HEK293 (cell line): ENCODE data around the gene GPR18.

Experiments
- BCL11A ChIP-seq: fragments of 450-650 bp; formaldehyde crosslinking; IDR thresholded peaks from 2 replicates; pipeline ENCODE4 v1.5.1; 2016; ENCODE audit warnings: low read depth, missing biosample characterization, missing genetic modification characterization
- GLI4 ChIP-seq: fragments of 450-650 bp; formaldehyde crosslinking; IDR thresholded peaks from 2 replicates; pipeline ENCODE4 v1.5.1; 2016; ENCODE audit warnings: missing biosample characterization, missing genetic modification characterization
- KLF7 ChIP-seq: fragments of 450-650 bp; formaldehyde crosslinking; IDR thresholded peaks from 2 replicates; pipeline ENCODE4 v1.5.1; 2016; ENCODE audit warnings: missing biosample characterization, missing genetic modification characterization, borderline replicate concordance
- ZBTB48 ChIP-seq: fragments of 450-650 bp; formaldehyde crosslinking; IDR thresholded peaks from 2 replicates; pipeline ENCODE4 v1.5.1; 2016; ENCODE audit warnings: missing biosample characterization, missing genetic modification characterization
- ZNF138 ChIP-seq: fragments of 450-650 bp; formaldehyde crosslinking; IDR thresholded peaks from 2 replicates; pipeline ENCODE4 v1.5.1; 2016; ENCODE audit warnings: missing biosample characterization, missing genetic modification characterization, borderline replicate concordance
- ZNF549 ChIP-seq: fragments of 450-650 bp; IDR thresholded peaks from 2 replicates; pipeline ENCODE4 v1.5.1; 2018; ENCODE audit warnings: missing biosample characterization, missing genetic modification characterization, mild to moderate bottlenecking, inconsistent platforms, moderate library complexity
- ZXDB ChIP-seq: fragments of 450-650 bp; formaldehyde crosslinking; IDR thresholded peaks from 2 replicates; pipeline ENCODE4 v1.5.1; 2016; ENCODE audit warnings: missing biosample characterization, missing genetic modification characterization
- TF ChIP-seq, protein P1 (sequence below): fragments of 450-650 bp; formaldehyde crosslinking; IDR thresholded peaks from 2 replicates; pipeline ENCODE4 v1.5.1; 2016; ENCODE audit warnings: missing biosample characterization, missing genetic modification characterization
- TF ChIP-seq, protein P2 (sequence below): fragments of 450-650 bp; formaldehyde crosslinking; IDR thresholded peaks from 2 replicates; pipeline ENCODE4 v1.5.1; 2016; ENCODE audit warnings: missing biosample characterization, missing genetic modification characterization
- TF ChIP-seq, protein P3 (sequence below): fragments of 450-650 bp; formaldehyde crosslinking; IDR thresholded peaks from 2 replicates; pipeline ENCODE4 v1.5.1; 2016; ENCODE audit warnings: missing biosample characterization, missing genetic modification characterization

DNA sequence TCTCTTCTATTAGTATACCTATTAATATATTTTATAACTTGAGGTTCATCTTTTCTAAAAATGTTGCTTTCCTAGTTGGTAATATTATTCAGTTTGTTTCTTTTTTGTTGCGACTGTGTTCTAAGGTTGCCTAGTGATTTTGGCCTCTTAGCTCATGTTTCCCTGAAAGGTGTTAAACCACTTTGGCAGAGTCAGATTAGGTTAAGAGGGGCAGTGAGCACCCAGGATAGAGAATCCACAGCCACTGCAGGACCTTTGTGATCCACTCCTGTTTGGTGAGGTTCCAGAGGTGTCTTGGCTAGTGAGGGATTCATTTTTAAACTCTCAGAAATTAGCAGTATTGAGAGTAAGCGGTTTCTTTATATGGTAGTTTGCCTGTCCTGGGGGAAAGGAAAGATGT, 14.9 kb upstream of the GPR18 start:
- TF ChIP-seq, protein P1, sequence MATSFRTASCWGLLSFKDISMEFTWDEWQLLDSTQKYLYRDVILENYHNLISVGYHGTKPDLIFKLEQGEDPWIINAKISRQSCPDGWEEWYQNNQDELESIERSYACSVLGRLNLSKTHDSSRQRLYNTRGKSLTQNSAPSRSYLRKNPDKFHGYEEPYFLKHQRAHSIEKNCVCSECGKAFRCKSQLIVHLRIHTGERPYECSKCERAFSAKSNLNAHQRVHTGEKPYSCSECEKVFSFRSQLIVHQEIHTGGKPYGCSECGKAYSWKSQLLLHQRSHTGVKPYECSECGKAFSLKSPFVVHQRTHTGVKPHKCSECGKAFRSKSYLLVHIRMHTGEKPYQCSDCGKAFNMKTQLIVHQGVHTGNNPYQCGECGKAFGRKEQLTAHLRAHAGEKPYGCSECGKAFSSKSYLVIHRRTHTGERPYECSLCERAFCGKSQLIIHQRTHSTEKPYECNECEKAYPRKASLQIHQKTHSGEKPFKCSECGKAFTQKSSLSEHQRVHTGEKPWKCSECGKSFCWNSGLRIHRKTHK (tag by site-specific recombination) = no peak
- no peak for TF ChIP-seq ZBTB48 (tag by site-specific recombination)
- TF ChIP-seq, protein P2, sequence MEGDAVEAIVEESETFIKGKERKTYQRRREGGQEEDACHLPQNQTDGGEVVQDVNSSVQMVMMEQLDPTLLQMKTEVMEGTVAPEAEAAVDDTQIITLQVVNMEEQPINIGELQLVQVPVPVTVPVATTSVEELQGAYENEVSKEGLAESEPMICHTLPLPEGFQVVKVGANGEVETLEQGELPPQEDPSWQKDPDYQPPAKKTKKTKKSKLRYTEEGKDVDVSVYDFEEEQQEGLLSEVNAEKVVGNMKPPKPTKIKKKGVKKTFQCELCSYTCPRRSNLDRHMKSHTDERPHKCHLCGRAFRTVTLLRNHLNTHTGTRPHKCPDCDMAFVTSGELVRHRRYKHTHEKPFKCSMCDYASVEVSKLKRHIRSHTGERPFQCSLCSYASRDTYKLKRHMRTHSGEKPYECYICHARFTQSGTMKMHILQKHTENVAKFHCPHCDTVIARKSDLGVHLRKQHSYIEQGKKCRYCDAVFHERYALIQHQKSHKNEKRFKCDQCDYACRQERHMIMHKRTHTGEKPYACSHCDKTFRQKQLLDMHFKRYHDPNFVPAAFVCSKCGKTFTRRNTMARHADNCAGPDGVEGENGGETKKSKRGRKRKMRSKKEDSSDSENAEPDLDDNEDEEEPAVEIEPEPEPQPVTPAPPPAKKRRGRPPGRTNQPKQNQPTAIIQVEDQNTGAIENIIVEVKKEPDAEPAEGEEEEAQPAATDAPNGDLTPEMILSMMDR (tag by site-specific recombination) = no peak
- TF ChIP-seq ZNF138 = no peak
- no peak for TF ChIP-seq ZXDB (tag by site-specific recombination)
- TF ChIP-seq BCL11A (tag by site-specific recombination) = no peak
- TF ChIP-seq, protein P3, sequence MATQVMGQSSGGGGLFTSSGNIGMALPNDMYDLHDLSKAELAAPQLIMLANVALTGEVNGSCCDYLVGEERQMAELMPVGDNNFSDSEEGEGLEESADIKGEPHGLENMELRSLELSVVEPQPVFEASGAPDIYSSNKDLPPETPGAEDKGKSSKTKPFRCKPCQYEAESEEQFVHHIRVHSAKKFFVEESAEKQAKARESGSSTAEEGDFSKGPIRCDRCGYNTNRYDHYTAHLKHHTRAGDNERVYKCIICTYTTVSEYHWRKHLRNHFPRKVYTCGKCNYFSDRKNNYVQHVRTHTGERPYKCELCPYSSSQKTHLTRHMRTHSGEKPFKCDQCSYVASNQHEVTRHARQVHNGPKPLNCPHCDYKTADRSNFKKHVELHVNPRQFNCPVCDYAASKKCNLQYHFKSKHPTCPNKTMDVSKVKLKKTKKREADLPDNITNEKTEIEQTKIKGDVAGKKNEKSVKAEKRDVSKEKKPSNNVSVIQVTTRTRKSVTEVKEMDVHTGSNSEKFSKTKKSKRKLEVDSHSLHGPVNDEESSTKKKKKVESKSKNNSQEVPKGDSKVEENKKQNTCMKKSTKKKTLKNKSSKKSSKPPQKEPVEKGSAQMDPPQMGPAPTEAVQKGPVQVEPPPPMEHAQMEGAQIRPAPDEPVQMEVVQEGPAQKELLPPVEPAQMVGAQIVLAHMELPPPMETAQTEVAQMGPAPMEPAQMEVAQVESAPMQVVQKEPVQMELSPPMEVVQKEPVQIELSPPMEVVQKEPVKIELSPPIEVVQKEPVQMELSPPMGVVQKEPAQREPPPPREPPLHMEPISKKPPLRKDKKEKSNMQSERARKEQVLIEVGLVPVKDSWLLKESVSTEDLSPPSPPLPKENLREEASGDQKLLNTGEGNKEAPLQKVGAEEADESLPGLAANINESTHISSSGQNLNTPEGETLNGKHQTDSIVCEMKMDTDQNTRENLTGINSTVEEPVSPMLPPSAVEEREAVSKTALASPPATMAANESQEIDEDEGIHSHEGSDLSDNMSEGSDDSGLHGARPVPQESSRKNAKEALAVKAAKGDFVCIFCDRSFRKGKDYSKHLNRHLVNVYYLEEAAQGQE = no peak
- TF ChIP-seq ZNF549 = no peak
- no peak for TF ChIP-seq KLF7 (tag by site-specific recombination)
- TF ChIP-seq GLI4 (tag by site-specific recombination) = no peak
